Measurements from ENCODE around the gene NUP98.

Gene NUP98

GRCh38 chr11:3736816-3737215 is 60.5 kb downstream of the NUP98 start:
- Mint-ChIP-seq H3K27ac (no peak overlapping the region), H3K9me3 (no peaks in the 10 kb centered on the region)
- TF ChIP-seq CTCF (IDR thresholded peaks at IDR 0.05; ENCODE audit: unreplicated experiment in 3 of 3) = no peak

GRCh38 chr11:3735827-3736226 is 61.5 kb downstream of the NUP98 start:
- Mint-ChIP-seq H3K27ac (no peak overlapping the region), H3K4me1 (no peaks in the 10 kb centered on the region), H3K9me3 (no peaks in the 10 kb centered on the region), H3K4me3 (no peak overlapping the region), H3K27me3 (ENCODE audit: low read depth) (no peaks in the 10 kb centered on the region), H3K36me3 (ENCODE audit: low read depth) (peaks cover 72% of the 10 kb centered on the region)
- no peak for TF ChIP-seq CTCF (IDR thresholded peaks at IDR 0.05; ENCODE audit: unreplicated experiment in 3 of 3)

More at GRCh38 chr11:3736816-3737215, 60.5 kb downstream of the NUP98 start:
- H3K4me1 Mint-ChIP-seq = no peaks in the 10 kb centered on the region
- peaks cover 73% of the 10 kb centered on the region for H3K36me3 Mint-ChIP-seq (ENCODE audit: low read depth)
- no peaks in the 10 kb centered on the region for H3K27me3 Mint-ChIP-seq (ENCODE audit: low read depth)
- no peak overlapping the region for H3K4me3 Mint-ChIP-seq

GRCh38 chr11:3732671-3733436 is 64.5 kb downstream of the NUP98 start:
- no peak for TF ChIP-seq CTCF (IDR thresholded peaks at IDR 0.05; ENCODE audit: unreplicated experiment in 3 of 3)
- Mint-ChIP-seq H3K36me3 (ENCODE audit: low read depth) (peaks cover 86% of the 10 kb centered on the region), H3K9me3 (no peaks in the 10 kb centered on the region), H3K4me3 (no peak overlapping the region), H3K27me3 (ENCODE audit: low read depth) (no peaks in the 10 kb centered on the region), H3K27ac (no peak overlapping the region), H3K4me1 (no peaks in the 10 kb centered on the region)

GRCh38 chr11:3723014-3723708 is 74.2 kb downstream of the NUP98 start:
- H3K36me3 Mint-ChIP-seq (ENCODE audit: low read depth) = peaks cover 88% of the 10 kb centered on the region
- H3K27me3 Mint-ChIP-seq (ENCODE audit: low read depth) = no peaks in the 10 kb centered on the region
- no peak for TF ChIP-seq CTCF (IDR thresholded peaks at IDR 0.05; ENCODE audit: unreplicated experiment in 3 of 3)
- peaks cover 4% of the 10 kb centered on the region for H3K9me3 Mint-ChIP-seq
- no peak overlapping the region for H3K27ac Mint-ChIP-seq
- no peaks in the 10 kb centered on the region for H3K4me1 Mint-ChIP-seq
- no peak overlapping the region for H3K4me3 Mint-ChIP-seq

GRCh38 chr11:3722100-3722499 is 75.3 kb downstream of the NUP98 start:
- H3K27me3 Mint-ChIP-seq (ENCODE audit: low read depth) = no peaks in the 10 kb centered on the region
- no peak overlapping the region for H3K27ac Mint-ChIP-seq
- TF ChIP-seq CTCF (IDR thresholded peaks at IDR 0.05; ENCODE audit: unreplicated experiment in 3 of 3) = no peak
- H3K4me1 Mint-ChIP-seq = no peaks in the 10 kb centered on the region
- peaks cover 9% of the 10 kb centered on the region for H3K9me3 Mint-ChIP-seq
- H3K4me3 Mint-ChIP-seq = no peak overlapping the region
- H3K36me3 Mint-ChIP-seq (ENCODE audit: low read depth) = peaks cover 88% of the 10 kb centered on the region

Data from nephron (organoid).